Activated CD4-positive, alpha-beta T cell treated with anti-CD3 and anti-CD28 coated beads for 36 hours (primary cell): Measurements from ENCODE around the gene PRKAA1. TPM values are rescaled to one million over a fixed set of nuclear protein-coding genes. Genes with fewer than 3 reads are reported as not detected.
A peak's percentile ranks its signal among the peaks of the same experiment; 100 is the strongest.
"Not testable (repeated sequence)": the region's sequence is repeated elsewhere in the genome, so short reads cannot be mapped to it uniquely, and the experiment has no call there.

ENCODE experiments used
- ATAC-seq: fragments of 200-7000 bp; cut with Tn5 transposase; one replicate; pipeline ENCODE4 v1.10.0; 2021; ENCODE audit warnings: mild to moderate bottlenecking, moderate library complexity
- CTCF ChIA-PET: fragments of 350-600 bp; sonication (Branson Sonifier 250); formaldehyde crosslinking; loops from one replicate; lab custom pipeline; 2021; ENCODE audit warnings: antibody characterized with exemption; lab: Charles Lee
- POLR2A ChIA-PET: fragments of 350-600 bp; sonication (Branson Sonifier 250); formaldehyde crosslinking; loops from one replicate; lab custom pipeline; 2021; ENCODE audit warnings: antibody characterized with exemption, inconsistent platforms; lab: Charles Lee
- DNase-seq: peaks from one replicate; pipeline ENCODE4 v3.0.0-alpha.2; 2020
- H3K27ac Mint-ChIP-seq: one replicate; pipeline ENCODE4 v1.8.0; 2021; ENCODE audit warnings: mixed read lengths
- H3K27me3 Mint-ChIP-seq: one replicate; pipeline ENCODE4 v1.8.0; 2021; ENCODE audit warnings: mixed read lengths
- H3K36me3 Mint-ChIP-seq: one replicate; pipeline ENCODE4 v1.8.0; 2021; ENCODE audit warnings: low read depth, mixed read lengths
- H3K4me1 Mint-ChIP-seq: one replicate; pipeline ENCODE4 v1.8.0; 2021; ENCODE audit warnings: mixed read lengths
- H3K4me3 Mint-ChIP-seq: one replicate; pipeline ENCODE4 v1.8.0; 2021; ENCODE audit warnings: mild to moderate bottlenecking, moderate library complexity, mixed read lengths
- H3K9me3 Mint-ChIP-seq: one replicate; pipeline ENCODE4 v1.8.0; 2021; ENCODE audit warnings: low read depth, mixed read lengths
- intact Hi-C, 2 experiments: fragments of 100-400 bp; cut with DNase I in 1 of 2; cut with micrococcal nuclease in 1 of 2; formaldehyde crosslinking; loops; one replicate each; pipeline versions ENCODE4 v1.14.2 to v1.15.1; 2022 to 2024; cut with DNase I, micrococcal nuclease
- total RNA-seq, 2 experiments: library from RNA; stranded (reverse); gene quantifications; one replicate each; pipeline ENCODE4 v1.2.3, GENCODE V29; 2021

The PRKAA1 gene
- total RNA-seq, 2 experiments from 2014 or later = 46.9 to 63.9 TPM

DNA sequence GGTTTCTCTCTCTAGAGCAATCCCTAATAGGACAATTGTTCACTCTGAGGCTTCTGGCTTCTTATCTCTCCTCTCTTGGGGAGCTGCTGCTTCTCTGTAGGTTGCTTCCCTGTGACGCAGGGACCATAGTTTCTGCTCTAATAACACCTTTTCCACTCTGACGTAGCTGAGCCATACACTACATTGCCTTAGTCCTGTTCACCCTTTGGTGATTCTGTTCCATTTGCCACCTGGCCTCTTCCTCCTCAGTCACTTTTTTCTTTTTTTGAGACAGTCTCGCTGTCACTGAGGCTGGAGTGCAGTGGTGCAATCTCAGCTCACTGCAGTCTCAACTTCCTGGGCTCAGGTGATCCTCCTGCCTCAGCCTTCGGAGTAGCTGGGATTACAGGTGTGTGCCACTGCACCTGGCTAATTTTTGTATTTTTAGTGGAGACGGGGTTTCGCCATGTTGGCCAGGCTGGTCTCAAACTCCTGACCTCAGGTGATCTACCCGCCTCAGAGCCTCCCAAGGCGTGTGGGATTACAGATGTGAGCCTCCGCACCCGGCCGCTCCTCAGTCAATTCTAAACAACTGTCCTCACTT, 27.4 kb upstream of the PRKAA1 start:
- H3K9me3 Mint-ChIP-seq, H3K4me3 Mint-ChIP-seq, DNase-seq, H3K27me3 Mint-ChIP-seq, H3K27ac Mint-ChIP-seq, intact Hi-C loops: not testable (repeated sequence)
- peak; percentile 20 for ATAC-seq
- ChIA-PET POLR2A (interaction anchor here (0.6 to 1.2 kb wide), 2 partner anchors 12 to 78 kb away, joined by 3 to 6 read pairs; no protein-coding TSS in a partner anchor), CTCF (interaction anchor here (1.4 kb wide), 1 partner anchor 11 kb away, joined by 4 read pairs; no protein-coding TSS in a partner anchor)
- H3K36me3 Mint-ChIP-seq = peaks cover 46% of the 10 kb centered on the region
- H3K4me1 Mint-ChIP-seq = peaks cover 23% of the 10 kb centered on the region

GRCh38 chr5:40823459-40823858, 25.3 kb upstream of the PRKAA1 start:
- Mint-ChIP-seq H3K4me3 (no peak overlapping the region), H3K4me1 (peaks cover 4% of the 10 kb centered on the region), H3K27me3 (no peaks in the 10 kb centered on the region), H3K27ac (no peak overlapping the region), H3K36me3 (peaks cover 26% of the 10 kb centered on the region), H3K9me3 (no peaks in the 10 kb centered on the region)
- ATAC-seq = no peak
- ChIA-PET POLR2A (interaction anchor here (0.6 to 0.8 kb wide), 3 partner anchors 9 to 322 kb away, joined by 3 to 5 read pairs (median 3); no protein-coding TSS in a partner anchor), CTCF (interaction anchor here (1.0 kb wide), 1 partner anchor 10 kb away, joined by 3 read pairs; no protein-coding TSS in a partner anchor)
- no peak for DNase-seq
- intact Hi-C loops = no loop called here

DNA sequence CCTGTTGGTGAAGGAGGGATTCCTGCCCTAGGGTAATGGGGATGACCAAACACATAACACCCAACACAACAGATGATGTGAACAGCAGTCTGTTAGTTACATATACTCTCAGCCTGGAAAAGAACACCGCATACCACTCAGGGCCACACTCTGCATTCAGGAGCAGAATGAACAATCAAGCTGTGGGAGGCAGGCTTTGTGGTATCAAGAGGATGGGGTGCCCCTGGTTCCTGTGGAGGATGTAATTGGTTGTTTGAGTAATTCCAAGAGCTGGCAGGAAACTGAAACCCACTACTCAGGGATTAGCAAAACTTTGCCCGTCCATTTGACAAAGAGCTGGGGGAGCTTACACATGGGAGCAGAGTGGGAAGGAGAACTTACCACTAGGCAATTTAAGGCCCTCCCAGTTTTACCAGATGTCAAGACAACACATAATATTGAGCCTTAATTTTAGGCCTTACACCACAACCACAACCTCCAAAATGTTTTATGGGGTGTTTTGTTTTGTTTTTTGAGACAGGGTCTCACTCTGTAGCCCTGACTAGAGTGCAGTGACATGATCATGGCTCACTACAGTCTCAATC, 15.6 kb upstream of the PRKAA1 start:
- H3K4me1 Mint-ChIP-seq = peaks cover 10% of the 10 kb centered on the region
- intact Hi-C loops = loop anchor here (1.0 kb wide), 3 partner anchors 15 to 21 kb away; partner anchors contain the start of gene PRKAA1 (in 1 of the 2)
- ChIA-PET CTCF (interaction anchor here (0.7 to 0.9 kb wide), 6 partner anchors 9 to 1137 kb away, joined by 3 to 5 read pairs (median 4); partner anchors contain the start of gene RPL37), POLR2A (interaction anchor here (0.9 to 1.3 kb wide), 3 partner anchors 12 to 22 kb away, joined by 4 to 15 read pairs (median 6); partner anchors contain the start of gene RPL37)
- ATAC-seq (peak; percentile 97), DNase-seq (peak; percentile 77)
- H3K4me3 Mint-ChIP-seq = no peak overlapping the region
- peak overlapping the region; percentile 26 for H3K27ac Mint-ChIP-seq
- peaks cover 3% of the 10 kb centered on the region for H3K36me3 Mint-ChIP-seq
- H3K9me3 Mint-ChIP-seq = no peaks in the 10 kb centered on the region
- no peaks in the 10 kb centered on the region for H3K27me3 Mint-ChIP-seq

GRCh38 chr5:40812125-40812524, 14.0 kb upstream of the PRKAA1 start:
- Mint-ChIP-seq H3K4me3 (no peak overlapping the region), H3K36me3 (no peaks in the 10 kb centered on the region), H3K27ac (no peak overlapping the region), H3K4me1 (peaks cover 10% of the 10 kb centered on the region), H3K27me3 (no peaks in the 10 kb centered on the region), H3K9me3 (no peaks in the 10 kb centered on the region)
- CTCF ChIA-PET = interaction anchor here (0.8 to 1.3 kb wide), 2 partner anchors 16 to 39 kb away, joined by 3 to 5 read pairs; no protein-coding TSS in a partner anchor
- DNase-seq (no peak), ATAC-seq (no peak)
- intact Hi-C loops = no loop called here
- POLR2A ChIA-PET = no interaction called here

- H3K4me1 Mint-ChIP-seq = peaks cover 2% of the 10 kb centered on the region
- H3K9me3 Mint-ChIP-seq = no peaks in the 10 kb centered on the region
- DNase-seq = no peak
- intact Hi-C loops = no loop called here
- POLR2A ChIA-PET = interaction anchor here (0.6 kb wide), 1 partner anchor 1102 kb away, joined by 3 read pairs; the partner anchor contains the start of gene RIMOC1
- peaks cover 2% of the 10 kb centered on the region for H3K27me3 Mint-ChIP-seq
- H3K36me3 Mint-ChIP-seq = no peaks in the 10 kb centered on the region
- CTCF ChIA-PET = no interaction called here
- H3K4me3 Mint-ChIP-seq = no peak overlapping the region
- H3K27ac Mint-ChIP-seq = no peak overlapping the region
- no peak for ATAC-seq
Measured at GRCh38 chr5:40801771-40802562, 3.8 kb upstream of the PRKAA1 start.

GRCh38 chr5:40799258-40799657, 1.1 kb upstream of the PRKAA1 start:
- Mint-ChIP-seq H3K36me3 (peaks cover 19% of the 10 kb centered on the region), H3K27ac (no peak overlapping the region), H3K4me3 (no peak overlapping the region), H3K4me1 (peaks cover 26% of the 10 kb centered on the region), H3K9me3 (no peaks in the 10 kb centered on the region), H3K27me3 (peaks cover 2% of the 10 kb centered on the region)
- ATAC-seq = no peak
- ChIA-PET CTCF (interaction anchor here (0.7 to 1.5 kb wide), 5 partner anchors 8 to 390 kb away, joined by 3 to 6 read pairs (median 3); no protein-coding TSS in a partner anchor), POLR2A (interaction anchor here (2.1 kb wide), 1 partner anchor 33 kb away, joined by 11 read pairs; no protein-coding TSS in a partner anchor)
- no peak for DNase-seq
- intact Hi-C loops = no loop called here

- H3K4me3 Mint-ChIP-seq = peak overlapping the region; percentile 82
- DNase-seq (no peak), ATAC-seq (no peak)
- ChIA-PET CTCF (interaction anchor here (0.7 to 1.5 kb wide), 5 partner anchors 9 to 391 kb away, joined by 3 to 6 read pairs (median 3); no protein-coding TSS in a partner anchor), POLR2A (interaction anchor here (0.6 to 2.1 kb wide), 4 partner anchors 22 to 393 kb away, joined by 3 to 11 read pairs (median 3); no protein-coding TSS in a partner anchor)
- intact Hi-C loops = loop anchor here (1.0 kb wide), 5 partner anchors 14 to 80 kb away; partner anchors contain the start of genes TTC33 (in 2 of the 2) and RPL37 (in 1 of the 2)
- H3K27ac Mint-ChIP-seq = no peak overlapping the region
- peaks cover 2% of the 10 kb centered on the region for H3K27me3 Mint-ChIP-seq
- H3K36me3 Mint-ChIP-seq = peaks cover 22% of the 10 kb centered on the region
- no peaks in the 10 kb centered on the region for H3K9me3 Mint-ChIP-seq
- H3K4me1 Mint-ChIP-seq = peaks cover 30% of the 10 kb centered on the region
Measured at GRCh38 chr5:40798801-40799210, 632 bp upstream of the PRKAA1 start.

DNA sequence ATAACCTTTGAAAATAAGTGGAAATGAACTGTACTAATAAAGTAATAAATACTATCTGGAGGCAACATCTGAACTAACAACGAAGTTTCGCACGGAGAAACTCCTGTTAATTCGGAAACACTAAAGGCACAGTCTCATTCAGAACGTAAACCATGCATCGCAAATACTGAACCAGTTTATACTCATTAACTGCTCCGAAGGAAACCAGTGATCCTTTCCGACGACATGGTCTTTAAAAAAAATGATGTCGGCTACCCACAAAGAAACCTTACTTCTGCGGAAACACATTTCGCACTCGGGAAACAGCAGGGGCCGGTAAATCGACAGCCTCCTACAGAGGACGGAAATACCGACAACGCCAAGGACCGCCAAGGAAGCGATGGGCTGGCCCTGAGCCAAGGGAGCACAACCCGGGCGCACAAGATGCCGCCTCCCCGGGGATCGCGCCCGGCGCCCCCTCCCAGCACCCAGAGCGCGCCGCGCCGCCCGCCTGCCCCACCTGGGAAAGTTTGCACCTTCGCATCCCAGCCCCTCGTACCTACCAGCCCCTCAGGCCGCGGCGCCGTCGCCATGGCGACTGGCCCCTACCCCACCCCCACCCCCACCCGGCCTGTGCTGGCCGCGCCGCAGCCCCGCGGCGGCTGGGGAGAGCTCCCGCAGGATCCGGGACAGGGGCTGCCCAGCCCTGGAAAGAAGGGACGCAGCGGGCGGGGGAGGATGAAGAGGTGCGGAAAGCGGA, 732 bp downstream of the PRKAA1 start:
- H3K4me1 Mint-ChIP-seq = peaks cover 40% of the 10 kb centered on the region

GRCh38 chr5:40796487-40796889, 1.7 kb downstream of the PRKAA1 start:
- CTCF ChIA-PET = interaction anchor here (0.5 to 1.1 kb wide), 4 partner anchors 10 to 65 kb away, joined by 3 to 5 read pairs (median 3); no protein-coding TSS in a partner anchor
- Mint-ChIP-seq H3K9me3 (no peaks in the 10 kb centered on the region), H3K36me3 (peaks cover 24% of the 10 kb centered on the region), H3K27ac (peak overlapping the region; percentile 69), H3K4me3 (peak overlapping the region; percentile 82), H3K4me1 (peaks cover 45% of the 10 kb centered on the region), H3K27me3 (peaks cover 2% of the 10 kb centered on the region)
- intact Hi-C loops = no loop called here
- no peak for ATAC-seq
- POLR2A ChIA-PET = no interaction called here
- no peak for DNase-seq

More for the DNA sequence above, 732 bp downstream of the PRKAA1 start:
- Mint-ChIP-seq H3K27ac (peak overlapping the region; percentile 78), H3K9me3 (no peaks in the 10 kb centered on the region), H3K36me3 (peaks cover 24% of the 10 kb centered on the region), H3K27me3 (peaks cover 2% of the 10 kb centered on the region), H3K4me3 (peak overlapping the region; percentile 82)
- DNase-seq (peak; percentile 88), ATAC-seq (peak; percentile 43)
- POLR2A ChIA-PET = interaction anchor here (0.8 to 2.1 kb wide), 3 partner anchors 20 to 391 kb away, joined by 3 to 11 read pairs (median 3); no protein-coding TSS in a partner anchor
- CTCF ChIA-PET = interaction anchor here (0.5 to 1.5 kb wide), 4 partner anchors 11 to 64 kb away, joined by 3 to 6 read pairs (median 4); no protein-coding TSS in a partner anchor
- intact Hi-C loops = loop anchor here (1.0 kb wide), 6 partner anchors 16 to 82 kb away; partner anchors contain the start of genes TTC33 (in 2 of the 2) and RPL37 (in 1 of the 2)

DNA sequence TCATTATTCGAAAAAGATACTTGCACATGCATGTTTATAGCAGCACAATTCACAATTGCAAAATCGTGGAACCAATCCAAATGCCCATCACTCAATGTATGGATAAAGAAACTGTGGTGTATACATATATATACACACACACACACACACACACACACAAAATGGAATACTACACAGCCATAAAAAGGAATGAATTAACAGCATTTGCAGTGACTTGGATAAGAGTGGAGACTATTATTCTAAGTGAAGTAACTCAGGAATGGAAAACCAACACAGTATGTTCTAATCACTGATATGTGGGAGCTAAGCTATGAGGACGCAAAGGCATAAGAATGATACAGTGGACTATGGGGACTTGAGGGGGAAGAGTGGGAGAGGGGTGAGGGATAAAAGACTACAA, 3.3 kb downstream of the PRKAA1 start:
- H3K9me3 Mint-ChIP-seq, DNase-seq, H3K27ac Mint-ChIP-seq, ATAC-seq, intact Hi-C loops, H3K27me3 Mint-ChIP-seq, CTCF ChIA-PET, H3K4me3 Mint-ChIP-seq: not testable (repeated sequence)
- Mint-ChIP-seq H3K36me3 (peaks cover 26% of the 10 kb centered on the region), H3K4me1 (peaks cover 60% of the 10 kb centered on the region)
- POLR2A ChIA-PET = interaction anchor here (0.6 kb wide), 1 partner anchor 24 kb away, joined by 3 read pairs; no protein-coding TSS in a partner anchor
